ENCODE results near the gene CYFIP2.
A peak's percentile ranks its signal among the peaks of the same experiment; 100 is the strongest.

CYFIP2 gene

DNA sequence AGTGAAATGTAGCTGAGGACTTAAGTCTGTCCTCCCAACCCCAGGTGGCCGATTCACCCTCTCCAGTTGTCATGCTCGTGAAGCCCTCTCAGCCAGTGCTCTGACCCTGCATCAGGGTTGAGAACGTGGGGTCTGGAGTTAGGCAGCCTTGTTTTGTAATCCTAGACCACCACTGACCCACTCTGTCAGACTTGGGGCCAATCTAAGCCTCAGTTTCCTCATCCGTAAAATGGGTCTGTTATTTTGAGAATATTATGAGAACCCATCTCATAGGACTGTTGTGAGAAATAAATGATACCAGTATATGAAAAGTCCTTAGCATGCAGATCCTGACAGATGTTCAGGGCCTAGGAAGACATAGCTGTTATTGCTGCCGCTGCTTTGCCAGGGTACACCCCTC lies 37.1 kb downstream of the CYFIP2 start:
- TF ChIP-seq EZH2 (IDR thresholded peaks at IDR 0.05; ENCODE audit: borderline replicate concordance, low read length): no peak
- TF ChIP-seq, protein P1, sequence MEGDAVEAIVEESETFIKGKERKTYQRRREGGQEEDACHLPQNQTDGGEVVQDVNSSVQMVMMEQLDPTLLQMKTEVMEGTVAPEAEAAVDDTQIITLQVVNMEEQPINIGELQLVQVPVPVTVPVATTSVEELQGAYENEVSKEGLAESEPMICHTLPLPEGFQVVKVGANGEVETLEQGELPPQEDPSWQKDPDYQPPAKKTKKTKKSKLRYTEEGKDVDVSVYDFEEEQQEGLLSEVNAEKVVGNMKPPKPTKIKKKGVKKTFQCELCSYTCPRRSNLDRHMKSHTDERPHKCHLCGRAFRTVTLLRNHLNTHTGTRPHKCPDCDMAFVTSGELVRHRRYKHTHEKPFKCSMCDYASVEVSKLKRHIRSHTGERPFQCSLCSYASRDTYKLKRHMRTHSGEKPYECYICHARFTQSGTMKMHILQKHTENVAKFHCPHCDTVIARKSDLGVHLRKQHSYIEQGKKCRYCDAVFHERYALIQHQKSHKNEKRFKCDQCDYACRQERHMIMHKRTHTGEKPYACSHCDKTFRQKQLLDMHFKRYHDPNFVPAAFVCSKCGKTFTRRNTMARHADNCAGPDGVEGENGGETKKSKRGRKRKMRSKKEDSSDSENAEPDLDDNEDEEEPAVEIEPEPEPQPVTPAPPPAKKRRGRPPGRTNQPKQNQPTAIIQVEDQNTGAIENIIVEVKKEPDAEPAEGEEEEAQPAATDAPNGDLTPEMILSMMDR (IDR thresholded peaks at IDR 0.05; ENCODE audit: low read length): no peak
- H3K36me3 ChIP-seq (ENCODE audit: insufficient read depth, low read length): peaks cover 97% of the 10 kb centered on the region
- H3K4me1 ChIP-seq (ENCODE audit: insufficient read depth, low read length, severe bottlenecking): peaks cover 14% of the 10 kb centered on the region
- H3K27me3 ChIP-seq (ENCODE audit: insufficient read depth, low read length): no peaks in the 10 kb centered on the region
- H3K4me2 ChIP-seq (ENCODE audit: low read length): no peak overlapping the region
- H3K27ac ChIP-seq (ENCODE audit: low read depth, low read length, poor library complexity, severe bottlenecking): no peak overlapping the region
- no peaks in the 10 kb centered on the region for H3K79me2 ChIP-seq (ENCODE audit: insufficient read depth, low read length)
- no peaks in the 10 kb centered on the region for H4K20me1 ChIP-seq (ENCODE audit: insufficient read depth, low read length)
- no peaks in the 10 kb centered on the region for H3K9me3 ChIP-seq (ENCODE audit: low read length)
- H2AFZ ChIP-seq (ENCODE audit: low read length): no peak overlapping the region
- no peaks in the 10 kb centered on the region for H3K9me2 ChIP-seq (ENCODE audit: low read depth, low read length)
- no peak overlapping the region for H3K4me3 ChIP-seq (ENCODE audit: low read depth, low read length, poor library complexity, severe bottlenecking)
- H3K9ac ChIP-seq (ENCODE audit: low read length): no peak overlapping the region
- H3F3A ChIP-seq (ENCODE audit: insufficient read depth, low read length): no peaks in the 10 kb centered on the region

DNA sequence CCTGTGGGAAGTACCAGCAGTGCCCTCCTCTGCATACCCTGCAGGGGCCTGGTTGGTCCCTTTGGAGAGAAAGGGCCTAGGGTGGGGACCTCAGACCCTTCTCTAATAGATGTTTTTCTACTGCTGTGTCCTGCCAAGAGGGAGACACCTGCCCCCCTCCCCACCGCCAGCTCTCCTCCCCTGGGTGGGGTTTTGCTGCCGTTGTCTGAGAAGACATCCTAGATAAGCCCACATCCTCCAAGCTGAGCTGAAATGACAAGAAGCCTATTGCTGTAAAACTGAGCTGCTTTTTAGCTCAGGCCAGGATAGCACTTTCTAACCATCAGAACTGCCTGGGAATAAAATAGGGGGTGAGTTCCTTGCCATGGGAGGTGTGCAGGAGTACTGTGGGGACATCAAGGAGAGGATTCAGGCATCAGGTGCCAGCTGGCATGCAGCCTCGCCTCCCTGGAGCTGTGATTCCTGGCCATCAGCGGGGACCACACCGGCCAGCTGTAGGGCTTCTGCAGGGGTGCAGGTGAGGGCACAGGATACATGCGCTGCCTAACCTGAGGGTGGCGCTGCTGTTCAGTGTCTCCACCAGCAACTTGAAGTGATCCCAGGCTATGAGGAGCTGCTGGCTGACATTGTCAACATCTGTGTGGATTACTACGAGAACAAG lies 37.9 kb downstream of the CYFIP2 start:
- Histone ChIP-seq H2AFZ (ENCODE audit: low read length) (no peak overlapping the region), H3F3A (ENCODE audit: insufficient read depth, low read length) (no peaks in the 10 kb centered on the region), H3K9me3 (ENCODE audit: low read length) (no peaks in the 10 kb centered on the region), H3K4me1 (ENCODE audit: insufficient read depth, low read length, severe bottlenecking) (peaks cover 14% of the 10 kb centered on the region), H3K36me3 (ENCODE audit: insufficient read depth, low read length) (peaks cover 97% of the 10 kb centered on the region), H3K4me3 (ENCODE audit: low read depth, low read length, poor library complexity, severe bottlenecking) (no peak overlapping the region), H3K4me2 (ENCODE audit: low read length) (no peak overlapping the region), H3K9ac (ENCODE audit: low read length) (no peak overlapping the region), H3K9me2 (ENCODE audit: low read depth, low read length) (no peaks in the 10 kb centered on the region), H3K27me3 (ENCODE audit: insufficient read depth, low read length) (no peaks in the 10 kb centered on the region), H4K20me1 (ENCODE audit: insufficient read depth, low read length) (no peaks in the 10 kb centered on the region), H3K79me2 (ENCODE audit: insufficient read depth, low read length) (no peaks in the 10 kb centered on the region), H3K27ac (ENCODE audit: low read depth, low read length, poor library complexity, severe bottlenecking) (no peak overlapping the region)
- no peak for TF ChIP-seq EZH2 (IDR thresholded peaks at IDR 0.05; ENCODE audit: borderline replicate concordance, low read length)
- TF ChIP-seq, protein P1 (IDR thresholded peaks at IDR 0.05; ENCODE audit: low read length): peak; percentile 30; the same call in 1 of the 2 replicates

DNA sequence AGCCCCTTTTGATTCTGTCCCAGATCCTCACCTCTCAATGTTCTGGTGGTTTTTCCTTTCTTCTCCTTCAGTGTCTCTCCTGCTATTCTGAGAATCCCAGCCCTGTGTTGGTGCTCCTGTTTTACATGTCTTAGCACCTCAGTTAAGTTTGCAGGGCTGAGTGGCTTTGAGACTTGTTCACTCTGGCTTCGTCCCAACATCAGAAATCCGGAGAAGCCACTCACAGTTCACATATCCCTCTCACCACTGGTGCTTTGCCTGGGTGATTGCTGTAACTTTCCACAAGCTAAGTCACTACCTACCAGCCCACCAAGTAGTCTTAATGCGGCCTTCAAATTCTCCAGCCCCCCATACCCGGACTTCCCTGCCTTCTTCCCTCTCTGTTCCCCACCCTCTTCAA lies 40.2 kb downstream of the CYFIP2 start:
- H3K36me3 ChIP-seq (ENCODE audit: insufficient read depth, low read length): peaks cover 95% of the 10 kb centered on the region
- H3K79me2 ChIP-seq (ENCODE audit: insufficient read depth, low read length): no peaks in the 10 kb centered on the region
- H4K20me1 ChIP-seq (ENCODE audit: insufficient read depth, low read length): no peaks in the 10 kb centered on the region
- no peak overlapping the region for H3K4me3 ChIP-seq (ENCODE audit: low read depth, low read length, poor library complexity, severe bottlenecking)
- H3K9me3 ChIP-seq (ENCODE audit: low read length): no peaks in the 10 kb centered on the region
- TF ChIP-seq, protein P1 (IDR thresholded peaks at IDR 0.05; ENCODE audit: low read length): no peak
- TF ChIP-seq EZH2 (IDR thresholded peaks at IDR 0.05; ENCODE audit: borderline replicate concordance, low read length): no peak
- H3K27ac ChIP-seq (ENCODE audit: low read depth, low read length, poor library complexity, severe bottlenecking): no peak overlapping the region
- H3F3A ChIP-seq (ENCODE audit: insufficient read depth, low read length): no peaks in the 10 kb centered on the region
- no peaks in the 10 kb centered on the region for H3K9me2 ChIP-seq (ENCODE audit: low read depth, low read length)
- no peaks in the 10 kb centered on the region for H3K27me3 ChIP-seq (ENCODE audit: insufficient read depth, low read length)
- no peak overlapping the region for H2AFZ ChIP-seq (ENCODE audit: low read length)
- no peak overlapping the region for H3K9ac ChIP-seq (ENCODE audit: low read length)
- no peak overlapping the region for H3K4me2 ChIP-seq (ENCODE audit: low read length)
- H3K4me1 ChIP-seq (ENCODE audit: insufficient read depth, low read length, severe bottlenecking): peaks cover 18% of the 10 kb centered on the region
